Measurements from ENCODE around the gene MACC1.
"Not testable (repeated sequence)": the region's sequence is repeated elsewhere in the genome, so short reads cannot be mapped to it uniquely, and the experiment has no call there.

GRCh38 chr7:20187850-20188249 lies 29.3 kb downstream of the MACC1 start:
- not testable (repeated sequence) for TF ChIP-seq ADNP (tag; IDR thresholded peaks at IDR 0.05); POLR2G (IDR thresholded peaks at IDR 0.05; ENCODE audit: low read depth, low read length); FOXM1 (IDR thresholded peaks at IDR 0.05; ENCODE audit: low read depth); FOXM1 (CRISPR knock-in tag; IDR thresholded peaks at IDR 0.05; ENCODE audit: low read depth); ZBTB7A (IDR thresholded peaks at IDR 0.05; ENCODE audit: borderline replicate concordance, control insufficient read depth, low read depth, low read length); ZBTB43 (CRISPR knock-in tag; IDR thresholded peaks at IDR 0.05); ZNF41 (CRISPR knock-in tag; conservative IDR thresholded peaks at IDR 0.05); HOXB6 (CRISPR knock-in tag; IDR thresholded peaks at IDR 0.05; ENCODE audit: borderline replicate concordance); CTCF (IDR thresholded peaks at IDR 0.05 in 2 of 3, conservative IDR thresholded peaks at IDR 0.05 in 1 of 3; ENCODE audit: insufficient read depth in 2 of 3, low read depth in 1 of 3, low read length in 3 of 3); SMC3 (conservative IDR thresholded peaks at IDR 0.05; ENCODE audit: insufficient read depth, low read depth, low read length); KDM5B (IDR thresholded peaks at IDR 0.05; ENCODE audit: insufficient replicate concordance, low read depth, low read length); CAMTA2 (CRISPR knock-in tag; conservative IDR thresholded peaks at IDR 0.05); ARHGAP35 (IDR thresholded peaks at IDR 0.05; ENCODE audit: partially characterized antibody); JUND (IDR thresholded peaks at IDR 0.05; ENCODE audit: borderline replicate concordance, low read depth, low read length); JUND (tag; IDR thresholded peaks at IDR 0.05; ENCODE audit: borderline replicate concordance, low read depth, low read length)
